GM19035 (cell line): Measurements from ENCODE around the gene PDCL3.

Source experiments
- ATAC-seq: cut with Tn5 transposase; IDR thresholded peaks from one replicate; pipeline ENCODE4 v1.9.1; 2021; ENCODE audit not compliant: unreplicated experiment

The PDCL3 gene

GRCh38 chr2:100562613-100563406, at the start of gene PDCL3:
Gene PDCL3 (plus strand): TSS chr2:100562993. CDS start chr2:100563068, 75 bp downstream.
- peak; percentile 94 for ATAC-seq

GRCh38 chr2:100513650-100514049, 49.1 kb upstream of the PDCL3 start:
- no peak for ATAC-seq

GRCh38 chr2:100517556-100517955, 45.2 kb upstream of the PDCL3 start:
- no peak for ATAC-seq

GRCh38 chr2:100518801-100519200, 44.0 kb upstream of the PDCL3 start:
- no peak for ATAC-seq

- no peak for ATAC-seq
These were observed 42.6 kb upstream of the PDCL3 start for GRCh38 chr2:100520224-100520623.

GRCh38 chr2:100522430-100522829, 40.4 kb upstream of the PDCL3 start:
- no peak for ATAC-seq

- ATAC-seq: no peak
These were observed 38.5 kb upstream of the PDCL3 start for GRCh38 chr2:100524331-100524730.

- ATAC-seq: no peak
These were observed 35.9 kb upstream of the PDCL3 start for GRCh38 chr2:100526868-100527267.

GRCh38 chr2:100527440-100528015, 35.3 kb upstream of the PDCL3 start:
- ATAC-seq: no peak

- ATAC-seq: no peak
These were observed 33.6 kb upstream of the PDCL3 start for GRCh38 chr2:100529176-100529575.

GRCh38 chr2:100529900-100530299, 32.9 kb upstream of the PDCL3 start:
- no peak for ATAC-seq

GRCh38 chr2:100535855-100536254, 26.9 kb upstream of the PDCL3 start:
- no peak for ATAC-seq

- no peak for ATAC-seq
These were observed 24.9 kb upstream of the PDCL3 start for GRCh38 chr2:100537918-100538317.

- ATAC-seq: no peak
These were observed 23.6 kb upstream of the PDCL3 start for GRCh38 chr2:100539221-100539620.

- no peak for ATAC-seq
These were observed 21.4 kb upstream of the PDCL3 start for GRCh38 chr2:100541404-100541803.

GRCh38 chr2:100542418-100542817, 20.4 kb upstream of the PDCL3 start:
- ATAC-seq: no peak

- ATAC-seq: no peak
These were observed 17.7 kb upstream of the PDCL3 start for GRCh38 chr2:100544911-100545596.

GRCh38 chr2:100546469-100546868, 16.3 kb upstream of the PDCL3 start:
- no peak for ATAC-seq

GRCh38 chr2:100548771-100549170, 14.0 kb upstream of the PDCL3 start:
- no peak for ATAC-seq

- ATAC-seq: no peak
These were observed 11.5 kb upstream of the PDCL3 start for GRCh38 chr2:100551303-100551702.

GRCh38 chr2:100554798-100555407, 7.9 kb upstream of the PDCL3 start:
- no peak for ATAC-seq

GRCh38 chr2:100556746-100557145, 6.0 kb upstream of the PDCL3 start:
- no peak for ATAC-seq
